B cell (primary cell): ENCODE data around the gene METTL26.

ENCODE experiments used
- EZH2 ChIP-seq: IDR thresholded peaks from 2 replicates; pipeline ENCODE4 v1.6.1; 2012; ENCODE audit warnings: borderline replicate concordance, low read depth, mild to moderate bottlenecking, moderate library complexity, low read length; ENCODE audit not compliant: insufficient read depth, poor library complexity, severe bottlenecking
- TF ChIP-seq, protein P1 (sequence below): fragments of 200-600 bp; IDR thresholded peaks from one replicate; pipeline ENCODE4 v1.8.0; 2022; ENCODE audit warnings: antibody characterized with exemption, mild to moderate bottlenecking

DNA sequence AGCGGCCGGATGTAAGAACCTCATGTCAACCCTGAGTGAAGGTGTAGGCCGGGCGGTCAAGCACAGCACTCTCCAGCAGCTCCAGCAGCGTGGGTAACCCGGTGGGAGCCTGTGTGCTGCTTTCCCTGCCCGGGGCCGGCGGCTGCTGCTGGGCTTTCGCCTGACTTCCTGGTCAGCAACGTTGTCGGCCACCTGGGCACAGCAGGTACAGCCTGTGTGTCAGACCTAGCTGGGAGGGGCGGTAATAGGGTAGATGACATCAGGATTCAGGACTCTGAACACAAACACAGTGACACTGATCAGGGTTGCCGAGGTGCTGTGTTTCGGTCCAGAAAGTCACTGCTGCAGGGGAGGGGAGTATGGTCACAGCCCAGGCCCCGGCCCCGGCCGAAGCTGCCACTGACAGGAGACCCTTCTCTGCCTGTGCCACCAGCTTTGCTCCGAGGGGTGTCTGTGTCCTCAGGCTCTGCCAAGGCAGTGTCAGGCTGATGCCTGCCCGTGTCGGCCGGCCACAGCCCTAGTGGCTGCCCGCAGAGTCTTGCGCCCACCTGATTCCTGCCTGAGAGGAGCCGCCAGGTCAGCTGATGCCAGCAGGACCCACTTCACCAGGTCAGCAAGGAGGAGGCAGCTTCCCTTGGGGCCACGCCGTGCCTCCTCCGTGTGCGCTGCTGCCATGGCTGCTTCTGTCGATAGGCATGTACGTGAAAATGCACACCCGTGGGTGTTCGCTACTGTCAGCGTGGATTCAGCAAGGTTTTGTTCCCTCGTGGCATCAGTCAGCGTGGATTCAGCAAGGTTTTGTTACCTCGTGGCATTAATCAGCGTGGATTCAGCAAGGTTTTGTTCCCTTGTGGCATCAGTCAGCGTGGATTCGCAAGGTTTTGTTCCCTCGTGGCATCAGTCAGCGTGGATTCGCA, 37.0 kb downstream of the METTL26 start:
- TF ChIP-seq, protein P1, sequence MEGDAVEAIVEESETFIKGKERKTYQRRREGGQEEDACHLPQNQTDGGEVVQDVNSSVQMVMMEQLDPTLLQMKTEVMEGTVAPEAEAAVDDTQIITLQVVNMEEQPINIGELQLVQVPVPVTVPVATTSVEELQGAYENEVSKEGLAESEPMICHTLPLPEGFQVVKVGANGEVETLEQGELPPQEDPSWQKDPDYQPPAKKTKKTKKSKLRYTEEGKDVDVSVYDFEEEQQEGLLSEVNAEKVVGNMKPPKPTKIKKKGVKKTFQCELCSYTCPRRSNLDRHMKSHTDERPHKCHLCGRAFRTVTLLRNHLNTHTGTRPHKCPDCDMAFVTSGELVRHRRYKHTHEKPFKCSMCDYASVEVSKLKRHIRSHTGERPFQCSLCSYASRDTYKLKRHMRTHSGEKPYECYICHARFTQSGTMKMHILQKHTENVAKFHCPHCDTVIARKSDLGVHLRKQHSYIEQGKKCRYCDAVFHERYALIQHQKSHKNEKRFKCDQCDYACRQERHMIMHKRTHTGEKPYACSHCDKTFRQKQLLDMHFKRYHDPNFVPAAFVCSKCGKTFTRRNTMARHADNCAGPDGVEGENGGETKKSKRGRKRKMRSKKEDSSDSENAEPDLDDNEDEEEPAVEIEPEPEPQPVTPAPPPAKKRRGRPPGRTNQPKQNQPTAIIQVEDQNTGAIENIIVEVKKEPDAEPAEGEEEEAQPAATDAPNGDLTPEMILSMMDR, result no peak
- TF ChIP-seq EZH2, result no peak
